Thymus (tissue), 11 donors: ENCODE data around the gene BARD1. TPM values are rescaled to one million over a fixed set of nuclear protein-coding genes. Genes with fewer than 3 reads are reported as not detected.
"Not testable (repeated sequence)": the region's sequence is repeated elsewhere in the genome, so short reads cannot be mapped to it uniquely, and the experiment has no call there.

Experiments used
- DNase-seq, 9 donors: peaks; one replicate each; pipeline ENCODE4 v3.0.0-alpha.2; 2013; ENCODE audit warnings: low spot score in 9 of 9, low read depth in 6 of 9, missing footprints in 1 of 9
- H3K27ac ChIP-seq, 2 donors: one replicate each; pipeline ENCODE4 v1.5.1; 2013; ENCODE audit warnings: control low read depth in 1 of 2, low read depth in 1 of 2, low read length in 1 of 2, mild to moderate bottlenecking in 1 of 2, moderate library complexity in 1 of 2
- H3K27me3 ChIP-seq, 2 donors: one replicate each; pipeline ENCODE4 v1.5.1; 2013; ENCODE audit warnings: low read length in 1 of 2; ENCODE audit not compliant: control insufficient read depth in 2 of 2, insufficient read depth in 1 of 2
- H3K36me3 ChIP-seq, 2 donors: one replicate each; pipeline ENCODE4 v1.5.1; 2013; ENCODE audit warnings: low read length in 1 of 2, mild to moderate bottlenecking in 1 of 2, moderate library complexity in 1 of 2; ENCODE audit not compliant: control insufficient read depth in 2 of 2, insufficient read depth in 2 of 2
- H3K4me1 ChIP-seq, 2 donors: one replicate each; pipeline ENCODE4 v1.5.1; 2013; ENCODE audit warnings: low read length in 2 of 2; ENCODE audit not compliant: control insufficient read depth in 2 of 2, insufficient read depth in 2 of 2
- H3K4me3 ChIP-seq, 2 donors: one replicate each; pipeline ENCODE4 v1.5.1; 2013; ENCODE audit warnings: low read length in 2 of 2, control low read depth in 1 of 2, mild to moderate bottlenecking in 1 of 2
- H3K9me3 ChIP-seq, 2 donors: one replicate each; pipeline ENCODE4 v1.5.1; 2013; ENCODE audit warnings: low read length in 1 of 2, mild to moderate bottlenecking in 1 of 2; ENCODE audit not compliant: control insufficient read depth in 2 of 2, insufficient read depth in 1 of 2
- WGBS: extraction: QIAGEN DNeasy Blood & Tissue Kit; methylation state at CpG from one replicate; pipeline ENCODE4 v1.1.7; 2013; 5-methylcytosine and 5-hydroxymethylcytosine counted together
- polyA plus RNA-seq: library from polyadenylated mRNA; stranded (reverse); fragments of 200-250 nt; gene quantifications from one replicate; pipeline ENCODE4 v1.2.3, GENCODE V29; 2013
- total RNA-seq: library from RNA; stranded (reverse); fragments of 120-200 nt; gene quantifications from one replicate; pipeline ENCODE4 v1.2.4, GENCODE V29; 2013
- donor health status: healthy.

The BARD1 gene
- total and polyA plus RNA-seq, 2 donors, result 7.2 to 36.5 TPM

- no peak overlapping the region for H3K27ac ChIP-seq
- no peak for DNase-seq
- no peaks in the 10 kb centered on the region for H3K4me1 ChIP-seq
- H3K4me3 ChIP-seq, result no peak overlapping the region
- H3K27me3 ChIP-seq, result no peaks in the 10 kb centered on the region
- no peaks in the 10 kb centered on the region for H3K36me3 ChIP-seq
- WGBS, result 94% methylated on average over 1 of the region's 1 CpG
- no peaks in the 10 kb centered on the region for H3K9me3 ChIP-seq
Measured at GRCh38 chr2:214816008-214816533, 6.6 kb upstream of the BARD1 start.

DNA sequence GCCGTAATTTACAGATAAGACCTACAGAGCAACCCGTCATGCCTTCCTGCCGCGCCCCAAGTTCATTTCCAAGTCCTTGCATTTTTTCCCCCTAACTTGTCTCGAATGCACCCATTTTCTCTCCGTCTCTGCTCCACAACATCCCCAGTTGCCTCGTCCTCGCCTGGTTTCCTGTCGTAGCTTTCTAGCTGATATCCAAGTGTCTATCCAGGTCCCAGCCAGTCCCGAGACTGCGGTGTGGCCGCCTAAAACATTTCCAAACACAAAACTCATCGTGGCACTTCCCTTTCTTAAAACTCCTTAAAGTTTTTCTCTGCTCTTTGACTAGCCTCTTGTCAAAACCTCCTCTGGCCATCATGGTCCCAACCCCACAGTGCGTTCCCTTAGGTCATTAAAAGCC lies 1.2 kb upstream of the BARD1 start:
- H3K4me1 ChIP-seq, result peaks cover 6 to 9% of the 10 kb centered on the region in 2 donors
- peaks cover 0 to 4% of the 10 kb centered on the region in 2 donors for H3K27me3 ChIP-seq
- no peaks in the 10 kb centered on the region for H3K9me3 ChIP-seq
- whole genome bisulfite sequencing, result 50% methylated on average over 14 of the region's 14 CpGs
- no peak overlapping the region for H3K27ac ChIP-seq
- peak in 1 of 9 donors; percentile 7 for DNase-seq
- H3K36me3 ChIP-seq, result peaks cover 0 to 2% of the 10 kb centered on the region in 2 donors
- H3K4me3 ChIP-seq, result peak overlapping the region; percentile 86 to 91

DNA sequence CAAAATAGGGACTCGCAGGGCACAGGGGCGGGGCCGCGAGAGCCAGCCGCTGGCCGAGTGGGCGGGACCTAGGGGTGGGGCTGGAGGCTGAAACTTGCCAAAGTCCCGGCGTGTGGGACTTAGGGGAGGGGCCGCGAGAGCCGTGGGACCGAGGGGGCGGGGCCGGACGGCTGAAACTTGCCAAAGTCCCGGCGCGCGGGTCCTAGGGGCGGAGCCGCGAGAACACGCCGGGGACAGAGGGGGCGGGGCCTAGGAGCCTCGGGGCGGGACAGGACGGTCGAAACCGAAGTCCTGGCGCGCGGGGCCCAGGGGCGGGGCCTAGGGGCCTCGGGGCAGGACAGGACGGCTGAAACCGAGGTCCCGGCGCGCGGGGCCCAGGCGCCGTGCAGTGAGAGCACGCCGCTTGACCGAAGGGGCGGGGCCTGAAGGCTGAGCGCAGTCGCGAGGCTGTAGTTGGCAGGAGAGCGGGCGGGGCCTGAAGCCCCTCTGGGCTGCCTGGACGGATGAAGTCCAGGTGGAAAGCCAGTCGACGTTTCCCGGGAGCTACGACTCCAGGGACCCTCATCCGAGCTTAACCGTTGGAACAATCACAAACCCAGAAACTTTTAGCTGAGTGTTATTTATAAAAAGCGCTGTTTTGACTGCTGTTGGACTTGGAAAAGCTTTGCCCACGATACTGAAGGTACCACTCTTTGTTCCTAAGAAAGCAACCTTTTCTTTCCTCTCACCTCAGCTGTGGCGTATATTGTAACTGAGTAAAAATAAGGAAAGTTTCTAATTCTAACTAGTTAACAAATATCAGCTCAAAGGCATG lies 475 bp upstream of the BARD1 start:
- DNase-seq, result peak; percentile 78 to 98 (median 95)
- Histone ChIP-seq H3K36me3 (peaks cover 0 to 2% of the 10 kb centered on the region in 2 donors), H3K9me3 (no peaks in the 10 kb centered on the region), H3K4me3 (peak overlapping the region; percentile 86 to 91), H3K4me1 (peaks cover 6 to 9% of the 10 kb centered on the region in 2 donors), H3K27ac (peak overlapping the region; percentile 89 to 95), H3K27me3 (peaks cover 0 to 4% of the 10 kb centered on the region in 2 donors)
- 1% methylated on average over 63 of the region's 63 CpGs for WGBS

DNA sequence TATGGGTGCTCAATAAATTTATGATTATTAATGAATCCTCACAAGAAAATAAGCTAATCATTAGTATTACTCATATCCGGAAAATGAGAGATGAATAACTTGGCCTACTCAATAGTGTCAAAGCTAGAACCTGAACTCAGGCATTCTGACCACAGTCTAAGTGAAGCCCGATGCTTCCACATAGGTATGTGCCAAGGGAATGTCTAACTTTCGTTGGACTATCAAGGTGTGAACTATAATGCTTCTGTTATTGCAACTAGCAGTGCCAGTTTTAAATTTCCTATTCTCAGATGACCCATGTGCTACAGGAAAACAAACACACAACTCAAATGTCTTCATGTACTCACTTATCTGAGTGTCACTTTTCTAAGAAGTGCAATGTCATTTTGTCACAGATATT lies 1.8 kb downstream of the BARD1 start:
- peak in 1 of 9 donors; percentile 36 for DNase-seq
- Histone ChIP-seq H3K4me3 (peak overlapping the region; percentile 86 to 91), H3K27me3 (peaks cover 0 to 4% of the 10 kb centered on the region in 2 donors), H3K9me3 (no peaks in the 10 kb centered on the region), H3K4me1 (peaks cover 6 to 9% of the 10 kb centered on the region in 2 donors), H3K27ac (peak overlapping the region; percentile 45 to 60), H3K36me3 (peaks cover 0 to 2% of the 10 kb centered on the region in 2 donors)
- 24% methylated on average over 3 of the region's 3 CpGs for WGBS

DNA sequence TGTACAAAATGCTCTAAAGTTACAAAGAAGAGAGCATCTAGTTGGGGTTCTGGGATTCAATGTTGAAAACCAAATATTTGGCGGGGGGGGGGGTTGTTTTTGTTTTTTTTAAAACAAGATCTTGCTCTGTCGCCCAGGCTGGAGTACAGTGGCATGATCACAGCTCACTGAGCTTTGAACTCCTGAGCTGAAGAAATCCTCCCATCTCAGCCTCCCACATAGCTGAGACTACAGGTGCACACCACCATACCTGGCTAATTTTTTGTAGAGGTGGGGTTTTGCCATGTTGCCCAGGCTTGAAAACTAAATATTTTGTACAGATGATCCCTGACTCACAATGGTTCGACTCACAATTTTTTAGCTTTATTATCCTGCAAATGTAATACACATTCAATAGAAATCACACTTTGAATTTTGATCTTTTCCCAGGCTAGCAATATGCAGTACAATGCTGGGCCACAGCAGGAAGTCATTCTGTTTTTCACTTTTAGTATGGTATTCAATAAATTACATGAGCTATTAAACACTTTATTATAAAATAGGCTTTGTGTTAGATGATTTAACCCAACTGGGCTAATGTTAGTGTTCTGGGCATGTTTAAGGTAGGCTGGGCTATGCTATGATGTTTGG lies 7.6 kb downstream of the BARD1 start:
- no peak overlapping the region for H3K27ac ChIP-seq
- DNase-seq, result no peak
- H3K36me3 ChIP-seq, result peaks cover 0 to 2% of the 10 kb centered on the region in 2 donors
- H3K9me3 ChIP-seq, result no peaks in the 10 kb centered on the region
- no peak overlapping the region for H3K4me3 ChIP-seq
- H3K27me3 ChIP-seq, result no peaks in the 10 kb centered on the region
- H3K4me1 ChIP-seq, result peaks cover 4 to 5% of the 10 kb centered on the region in 2 donors
- WGBS, result 90% methylated on average over 3 of the region's 3 CpGs

- H3K4me1 ChIP-seq, result peaks cover 1 to 2% of the 10 kb centered on the region in 2 donors
- H3K9me3 ChIP-seq, result no peaks in the 10 kb centered on the region
- 99% methylated on average over 2 of the region's 2 CpGs for WGBS
- DNase-seq, result no peak
- H3K27ac ChIP-seq, result no peak overlapping the region
- H3K4me3 ChIP-seq, result no peak overlapping the region
- peaks cover 0 to 4% of the 10 kb centered on the region in 2 donors for H3K36me3 ChIP-seq
- no peaks in the 10 kb centered on the region for H3K27me3 ChIP-seq
Measured at GRCh38 chr2:214801068-214801467, 8.4 kb downstream of the BARD1 start.

GRCh38 chr2:214800180-214800579 lies 9.3 kb downstream of the BARD1 start:
- WGBS, result 98% methylated on average over 3 of the region's 3 CpGs
- Histone ChIP-seq H3K4me1 (no peaks in the 10 kb centered on the region), H3K27ac (no peak overlapping the region), H3K27me3 (no peaks in the 10 kb centered on the region), H3K36me3 (peaks cover 3 to 9% of the 10 kb centered on the region in 2 donors), H3K9me3 (no peaks in the 10 kb centered on the region), H3K4me3 (no peak overlapping the region)
- no peak for DNase-seq

DNA sequence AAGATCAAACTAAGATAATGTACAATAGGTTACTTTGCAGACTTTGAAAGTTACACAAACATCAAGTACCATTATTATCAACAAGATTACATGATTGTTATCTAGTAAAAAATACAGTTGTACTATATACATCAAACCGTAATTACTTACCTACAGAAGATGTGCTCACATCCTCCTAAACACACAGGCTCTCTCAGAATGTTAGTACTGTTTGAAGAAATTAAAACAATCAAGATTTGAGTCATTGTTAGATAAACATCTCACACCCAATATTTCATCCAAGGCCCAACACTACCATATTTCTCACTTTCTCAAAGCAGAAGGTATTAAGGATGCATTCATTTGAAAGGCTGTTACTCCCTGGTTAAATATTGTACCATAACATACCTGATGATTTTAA lies 12.6 kb downstream of the BARD1 start:
- Histone ChIP-seq H3K27ac (no peak overlapping the region), H3K4me1 (no peaks in the 10 kb centered on the region), H3K9me3 (no peaks in the 10 kb centered on the region), H3K36me3 (peaks cover 3 to 29% of the 10 kb centered on the region in 2 donors), H3K4me3 (no peak overlapping the region), H3K27me3 (no peaks in the 10 kb centered on the region)
- DNase-seq, result no peak
- 93% methylated on average over 1 of the region's 1 CpG for WGBS

DNA sequence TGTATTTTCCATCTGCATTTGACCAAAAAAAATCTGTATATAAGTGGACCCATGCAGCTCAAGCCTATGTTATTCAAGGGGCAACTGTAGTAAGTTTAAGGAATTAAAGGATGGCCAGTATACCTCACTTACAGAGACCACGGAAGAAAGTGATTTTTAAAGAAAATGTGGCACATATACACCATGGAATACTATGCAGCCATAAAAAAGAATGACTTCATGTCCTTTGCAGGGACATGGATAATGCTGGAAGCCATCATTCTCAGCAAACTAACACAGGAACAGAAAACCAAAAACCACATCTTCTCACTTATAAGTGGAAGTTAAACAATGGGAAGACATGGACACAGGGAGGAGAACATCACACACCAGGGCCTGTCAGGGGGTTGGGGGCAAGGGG lies 26.3 kb downstream of the BARD1 start:
- H3K4me1 ChIP-seq, H3K9me3 ChIP-seq, DNase-seq, H3K27ac ChIP-seq, H3K4me3 ChIP-seq, H3K27me3 ChIP-seq: not testable (repeated sequence)
- peaks cover 15 to 40% of the 10 kb centered on the region in 2 donors for H3K36me3 ChIP-seq
- 99% methylated on average over 1 of the region's 1 CpG for WGBS
